Measurements from ENCODE around the gene ABCA5. TPM values are rescaled to one million over a fixed set of nuclear protein-coding genes. Genes with fewer than 3 reads are reported as not detected.
A peak's percentile ranks its signal among the peaks of the same experiment; 100 is the strongest.

The ABCA5 gene, protein sequence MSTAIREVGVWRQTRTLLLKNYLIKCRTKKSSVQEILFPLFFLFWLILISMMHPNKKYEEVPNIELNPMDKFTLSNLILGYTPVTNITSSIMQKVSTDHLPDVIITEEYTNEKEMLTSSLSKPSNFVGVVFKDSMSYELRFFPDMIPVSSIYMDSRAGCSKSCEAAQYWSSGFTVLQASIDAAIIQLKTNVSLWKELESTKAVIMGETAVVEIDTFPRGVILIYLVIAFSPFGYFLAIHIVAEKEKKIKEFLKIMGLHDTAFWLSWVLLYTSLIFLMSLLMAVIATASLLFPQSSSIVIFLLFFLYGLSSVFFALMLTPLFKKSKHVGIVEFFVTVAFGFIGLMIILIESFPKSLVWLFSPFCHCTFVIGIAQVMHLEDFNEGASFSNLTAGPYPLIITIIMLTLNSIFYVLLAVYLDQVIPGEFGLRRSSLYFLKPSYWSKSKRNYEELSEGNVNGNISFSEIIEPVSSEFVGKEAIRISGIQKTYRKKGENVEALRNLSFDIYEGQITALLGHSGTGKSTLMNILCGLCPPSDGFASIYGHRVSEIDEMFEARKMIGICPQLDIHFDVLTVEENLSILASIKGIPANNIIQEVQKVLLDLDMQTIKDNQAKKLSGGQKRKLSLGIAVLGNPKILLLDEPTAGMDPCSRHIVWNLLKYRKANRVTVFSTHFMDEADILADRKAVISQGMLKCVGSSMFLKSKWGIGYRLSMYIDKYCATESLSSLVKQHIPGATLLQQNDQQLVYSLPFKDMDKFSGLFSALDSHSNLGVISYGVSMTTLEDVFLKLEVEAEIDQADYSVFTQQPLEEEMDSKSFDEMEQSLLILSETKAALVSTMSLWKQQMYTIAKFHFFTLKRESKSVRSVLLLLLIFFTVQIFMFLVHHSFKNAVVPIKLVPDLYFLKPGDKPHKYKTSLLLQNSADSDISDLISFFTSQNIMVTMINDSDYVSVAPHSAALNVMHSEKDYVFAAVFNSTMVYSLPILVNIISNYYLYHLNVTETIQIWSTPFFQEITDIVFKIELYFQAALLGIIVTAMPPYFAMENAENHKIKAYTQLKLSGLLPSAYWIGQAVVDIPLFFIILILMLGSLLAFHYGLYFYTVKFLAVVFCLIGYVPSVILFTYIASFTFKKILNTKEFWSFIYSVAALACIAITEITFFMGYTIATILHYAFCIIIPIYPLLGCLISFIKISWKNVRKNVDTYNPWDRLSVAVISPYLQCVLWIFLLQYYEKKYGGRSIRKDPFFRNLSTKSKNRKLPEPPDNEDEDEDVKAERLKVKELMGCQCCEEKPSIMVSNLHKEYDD (N-terminal part only)
- total RNA-seq = 10 to 100 TPM in 2 of 3 donors, 1 to 10 TPM in 1; 8.6 to 13.6 (median 12.0) TPM

DNA sequence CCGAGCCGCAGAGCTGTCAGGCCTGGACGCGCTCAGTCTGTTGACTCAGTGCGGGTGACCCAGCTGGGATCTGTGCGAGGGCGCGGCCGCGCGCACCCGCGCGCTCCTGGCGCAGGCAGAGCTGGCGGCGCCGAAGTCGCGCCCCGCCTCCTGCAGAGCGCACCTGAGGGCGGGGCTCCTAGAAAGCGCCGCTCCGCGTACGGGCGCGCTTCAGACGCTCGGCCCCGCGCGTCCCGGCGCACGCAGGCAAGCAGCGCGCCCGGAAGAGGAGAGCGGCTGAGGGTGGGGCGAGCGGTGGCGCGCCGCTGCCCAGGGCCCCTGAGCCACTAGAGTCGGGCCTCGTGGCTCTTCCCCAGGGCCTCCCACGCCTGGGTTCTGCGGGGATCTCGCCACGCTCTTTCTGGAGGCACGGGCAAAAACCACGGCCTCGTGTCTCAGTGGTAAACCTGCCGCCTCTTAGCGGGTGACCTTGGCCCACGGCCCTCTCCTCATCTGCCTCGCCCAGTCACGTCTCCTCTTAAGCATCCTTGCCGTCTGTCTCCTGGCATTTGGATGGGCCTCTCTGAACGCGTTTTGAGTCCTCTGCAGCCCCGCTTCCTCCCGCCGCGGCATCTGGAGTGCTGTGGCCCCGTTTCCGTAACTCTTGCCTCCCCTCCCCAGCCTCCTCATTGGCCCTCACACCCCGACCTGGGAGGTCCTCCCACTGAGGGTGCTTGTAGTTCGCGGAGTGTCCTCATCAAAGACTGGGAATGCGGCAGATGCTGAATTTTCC is at the start of gene ABCA5:
TSS of gene ABCA5 (minus strand) at position 74 of the 772 bp plus-strand sequence. CDS start 12,718 bp downstream, outside the sequence.
- ATAC-seq (peak; percentile 94 to 95), DNase-seq (peak; percentile 85)
- Mint-ChIP-seq H3K36me3 (ENCODE audit: insufficient read depth) (peaks cover 3% of the 10 kb centered on the region), H3K27me3 (ENCODE audit: low read depth) (peaks cover 3% of the 10 kb centered on the region), H3K9me3 (no peaks in the 10 kb centered on the region), H3K4me1 (ENCODE audit: low read depth) (peaks cover 32% of the 10 kb centered on the region), H3K4me3 (peak within 1 kb of the TSS; percentile 96)

DNA sequence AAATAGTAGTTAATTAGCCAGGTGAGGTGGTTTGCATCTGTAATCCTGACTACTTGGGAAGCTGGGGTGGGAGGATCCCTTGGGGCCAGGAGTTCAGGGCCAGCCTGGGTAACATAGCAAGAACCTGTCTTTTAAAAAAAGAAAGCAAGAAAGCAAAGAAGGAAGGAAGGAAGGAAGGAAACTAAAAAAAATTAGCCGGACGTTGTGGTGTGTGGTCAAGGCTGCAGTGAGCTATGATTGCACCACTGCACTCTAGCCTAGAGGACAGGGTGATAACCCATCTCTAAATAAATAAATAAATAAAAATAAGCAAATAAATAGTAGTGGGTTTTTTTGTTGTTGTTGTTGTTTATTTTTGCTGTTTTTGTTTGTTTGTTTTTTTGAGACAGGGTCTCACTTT is 48.3 kb upstream of the ABCA5 start:
- no peaks in the 10 kb centered on the region for H3K9me3 Mint-ChIP-seq
- peaks cover 2% of the 10 kb centered on the region for H3K4me1 Mint-ChIP-seq (ENCODE audit: low read depth)
- H3K27me3 Mint-ChIP-seq (ENCODE audit: low read depth) = peaks cover 3% of the 10 kb centered on the region
- no peak overlapping the region for H3K4me3 Mint-ChIP-seq
- no peaks in the 10 kb centered on the region for H3K36me3 Mint-ChIP-seq (ENCODE audit: insufficient read depth)
- ATAC-seq (no peak), DNase-seq (no peak)

GRCh38 chr17:69373069-69373468 is 46.1 kb upstream of the ABCA5 start:
- H3K27me3 Mint-ChIP-seq (ENCODE audit: low read depth) = peaks cover 11% of the 10 kb centered on the region
- no peak overlapping the region for H3K4me3 Mint-ChIP-seq
- H3K36me3 Mint-ChIP-seq (ENCODE audit: insufficient read depth) = no peaks in the 10 kb centered on the region
- peaks cover 2% of the 10 kb centered on the region for H3K4me1 Mint-ChIP-seq (ENCODE audit: low read depth)
- ATAC-seq = no peak
- no peaks in the 10 kb centered on the region for H3K9me3 Mint-ChIP-seq
- DNase-seq = no peak

- ATAC-seq (no peak), DNase-seq (no peak)
- Mint-ChIP-seq H3K27me3 (ENCODE audit: low read depth) (peaks cover 14% of the 10 kb centered on the region), H3K36me3 (ENCODE audit: insufficient read depth) (no peaks in the 10 kb centered on the region), H3K4me1 (ENCODE audit: low read depth) (no peaks in the 10 kb centered on the region), H3K4me3 (no peak overlapping the region), H3K9me3 (no peaks in the 10 kb centered on the region)
Observed at GRCh38 chr17:69367298-69367697, 40.4 kb upstream of the ABCA5 start.

- no peaks in the 10 kb centered on the region for H3K4me1 Mint-ChIP-seq (ENCODE audit: low read depth)
- H3K36me3 Mint-ChIP-seq (ENCODE audit: insufficient read depth) = no peaks in the 10 kb centered on the region
- ATAC-seq (no peak), DNase-seq (no peak)
- H3K4me3 Mint-ChIP-seq = no peak overlapping the region
- H3K27me3 Mint-ChIP-seq (ENCODE audit: low read depth) = peaks cover 5% of the 10 kb centered on the region
- H3K9me3 Mint-ChIP-seq = no peaks in the 10 kb centered on the region
Observed at GRCh38 chr17:69363488-69364210, 36.7 kb upstream of the ABCA5 start.

DNA sequence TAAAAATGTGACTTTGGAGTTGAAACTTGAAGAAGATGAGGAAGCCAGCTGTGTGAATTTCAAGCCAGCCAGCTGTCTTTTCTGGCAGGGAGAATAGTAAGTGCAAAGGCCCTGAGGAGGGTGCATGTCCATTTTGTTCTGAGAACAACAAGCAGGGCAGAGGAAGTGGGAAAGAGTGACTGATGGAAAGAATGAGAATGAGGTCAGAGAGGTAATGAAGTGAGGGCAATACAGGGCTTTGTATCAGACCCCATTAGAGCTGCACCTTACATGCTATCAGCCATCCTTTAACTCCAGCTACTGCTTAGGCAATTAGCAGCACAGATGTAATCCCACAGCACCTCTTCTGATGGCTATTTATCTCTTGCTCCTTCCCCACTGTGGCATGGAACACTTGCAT is 34.2 kb upstream of the ABCA5 start:
- H3K36me3 Mint-ChIP-seq (ENCODE audit: insufficient read depth) = no peaks in the 10 kb centered on the region
- H3K4me1 Mint-ChIP-seq (ENCODE audit: low read depth) = no peaks in the 10 kb centered on the region
- no peak overlapping the region for H3K4me3 Mint-ChIP-seq
- ATAC-seq (no peak), DNase-seq (no peak)
- H3K9me3 Mint-ChIP-seq = no peaks in the 10 kb centered on the region
- peaks cover under 1% of the 10 kb centered on the region for H3K27me3 Mint-ChIP-seq (ENCODE audit: low read depth)

DNA sequence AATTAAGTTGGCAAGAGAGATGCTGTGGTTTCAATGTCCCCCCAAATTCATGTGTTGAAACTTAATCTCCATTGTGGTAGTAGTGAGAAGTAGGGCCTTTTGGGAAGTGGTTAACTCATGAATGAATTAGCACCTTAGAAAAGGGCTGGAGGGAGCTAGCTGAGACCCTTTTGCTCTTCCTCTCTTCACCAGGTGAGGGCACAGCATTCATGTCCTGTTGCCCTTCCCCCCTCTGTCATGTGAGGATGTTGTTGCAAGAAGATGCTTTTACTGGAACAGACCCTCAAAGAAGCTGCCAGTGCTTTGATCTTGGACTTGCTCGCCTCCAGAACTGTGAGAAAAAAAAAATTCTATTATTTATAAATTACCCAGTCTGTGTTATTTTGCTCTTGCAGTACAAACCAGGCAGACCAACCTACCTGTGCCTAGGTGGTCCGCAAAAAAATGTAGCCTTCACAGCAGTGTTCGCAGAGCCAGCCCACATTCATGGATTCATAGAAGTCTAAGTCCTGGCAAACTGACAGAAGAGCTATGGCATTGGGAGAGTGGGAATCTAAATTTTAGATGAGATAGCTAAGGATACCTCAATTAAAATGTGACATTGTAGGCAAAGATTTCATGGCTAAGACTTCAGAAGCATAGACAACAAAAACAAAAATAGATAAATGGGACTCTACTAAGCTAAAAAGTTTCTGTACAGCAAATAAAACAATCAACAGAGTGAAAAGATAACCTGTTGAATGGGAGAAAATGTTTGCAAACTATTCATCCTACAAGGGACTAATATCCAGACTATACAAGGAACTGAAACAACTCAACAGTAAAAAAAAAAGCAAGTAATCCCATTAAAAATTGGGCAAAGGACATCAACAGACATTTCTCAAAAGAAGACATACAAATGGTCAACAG is 32.0 kb upstream of the ABCA5 start:
- Mint-ChIP-seq H3K27me3 (ENCODE audit: low read depth) (peaks cover 5% of the 10 kb centered on the region), H3K4me1 (ENCODE audit: low read depth) (no peaks in the 10 kb centered on the region), H3K36me3 (ENCODE audit: insufficient read depth) (no peaks in the 10 kb centered on the region), H3K4me3 (no peak overlapping the region), H3K9me3 (no peaks in the 10 kb centered on the region)
- ATAC-seq = no peak
- no peak for DNase-seq

GRCh38 chr17:69357701-69358100 is 30.8 kb upstream of the ABCA5 start:
- no peak overlapping the region for H3K4me3 Mint-ChIP-seq
- peaks cover 5% of the 10 kb centered on the region for H3K27me3 Mint-ChIP-seq (ENCODE audit: low read depth)
- no peaks in the 10 kb centered on the region for H3K4me1 Mint-ChIP-seq (ENCODE audit: low read depth)
- ATAC-seq (no peak), DNase-seq (no peak)
- H3K9me3 Mint-ChIP-seq = no peaks in the 10 kb centered on the region
- H3K36me3 Mint-ChIP-seq (ENCODE audit: insufficient read depth) = no peaks in the 10 kb centered on the region

DNA sequence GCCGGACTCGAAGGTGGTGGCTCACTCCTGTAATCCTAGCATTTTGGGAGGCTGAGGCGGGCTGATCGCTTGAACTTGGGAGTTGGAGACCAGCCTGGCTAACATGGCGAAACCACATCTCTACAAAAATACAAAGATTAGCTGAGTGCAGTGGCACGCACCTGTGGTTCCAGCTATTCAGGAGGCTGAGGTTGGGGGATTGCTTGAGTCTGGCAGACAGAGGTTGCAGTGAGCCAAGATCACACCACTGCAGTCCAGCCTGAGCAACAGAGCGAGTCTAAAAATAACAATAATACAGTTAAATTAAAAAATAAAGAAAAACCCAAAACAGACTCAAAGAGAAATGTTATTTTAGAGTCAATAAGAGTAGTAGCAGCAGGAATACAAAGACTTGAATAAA is 29.7 kb upstream of the ABCA5 start:
- no peaks in the 10 kb centered on the region for H3K4me1 Mint-ChIP-seq (ENCODE audit: low read depth)

GRCh38 chr17:69350911-69351310 is 24.0 kb upstream of the ABCA5 start:
- ATAC-seq (no peak), DNase-seq (no peak)
- no peak overlapping the region for H3K4me3 Mint-ChIP-seq
- no peaks in the 10 kb centered on the region for H3K36me3 Mint-ChIP-seq (ENCODE audit: insufficient read depth)
- H3K27me3 Mint-ChIP-seq (ENCODE audit: low read depth) = peaks cover 17% of the 10 kb centered on the region
- no peaks in the 10 kb centered on the region for H3K9me3 Mint-ChIP-seq
- no peaks in the 10 kb centered on the region for H3K4me1 Mint-ChIP-seq (ENCODE audit: low read depth)

More for the DNA sequence above, 29.7 kb upstream of the ABCA5 start:
- Mint-ChIP-seq H3K27me3 (ENCODE audit: low read depth) (peaks cover 8% of the 10 kb centered on the region), H3K36me3 (ENCODE audit: insufficient read depth) (no peaks in the 10 kb centered on the region), H3K4me3 (no peak overlapping the region), H3K9me3 (no peaks in the 10 kb centered on the region)
- DNase-seq (no peak), ATAC-seq (no peak)

DNA sequence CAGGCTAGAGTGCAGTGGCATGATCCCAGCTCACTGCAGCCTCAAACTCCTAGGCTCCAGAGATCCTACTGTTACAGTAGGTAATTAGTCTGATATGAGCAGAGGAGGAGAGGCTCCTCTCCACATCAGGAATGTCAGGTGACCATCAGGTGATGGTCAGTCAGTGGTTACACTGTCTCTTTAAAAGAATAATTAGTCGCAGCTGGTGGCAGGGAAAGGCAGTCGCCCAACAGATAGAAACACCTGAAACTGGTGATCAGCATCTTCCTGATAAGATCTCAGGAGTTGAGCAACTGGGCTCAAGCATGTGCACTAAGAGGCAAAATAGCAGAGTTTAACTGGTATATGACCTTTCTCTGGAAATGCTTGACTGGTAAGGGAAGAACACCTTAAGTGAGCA is 21.5 kb upstream of the ABCA5 start:
- DNase-seq (no peak), ATAC-seq (no peak)
- H3K4me1 Mint-ChIP-seq (ENCODE audit: low read depth) = no peaks in the 10 kb centered on the region
- H3K36me3 Mint-ChIP-seq (ENCODE audit: insufficient read depth) = no peaks in the 10 kb centered on the region
- no peak overlapping the region for H3K4me3 Mint-ChIP-seq
- peaks cover 12% of the 10 kb centered on the region for H3K27me3 Mint-ChIP-seq (ENCODE audit: low read depth)
- H3K9me3 Mint-ChIP-seq = no peaks in the 10 kb centered on the region

- DNase-seq = no peak
- Mint-ChIP-seq H3K4me1 (ENCODE audit: low read depth) (no peaks in the 10 kb centered on the region), H3K9me3 (no peaks in the 10 kb centered on the region), H3K27me3 (ENCODE audit: low read depth) (peaks cover 9% of the 10 kb centered on the region), H3K4me3 (no peak overlapping the region), H3K36me3 (ENCODE audit: insufficient read depth) (no peaks in the 10 kb centered on the region)
- ATAC-seq = no peak
Observed at GRCh38 chr17:69346766-69347165, 19.8 kb upstream of the ABCA5 start.

All from activated T-cell treated with anti-CD3 and anti-CD28 coated beads, Interleukin-2, amount 50 U/mL, for 4 hours (primary cell).